ENCODE results near the gene MPRIP.

The MPRIP gene

DNA sequence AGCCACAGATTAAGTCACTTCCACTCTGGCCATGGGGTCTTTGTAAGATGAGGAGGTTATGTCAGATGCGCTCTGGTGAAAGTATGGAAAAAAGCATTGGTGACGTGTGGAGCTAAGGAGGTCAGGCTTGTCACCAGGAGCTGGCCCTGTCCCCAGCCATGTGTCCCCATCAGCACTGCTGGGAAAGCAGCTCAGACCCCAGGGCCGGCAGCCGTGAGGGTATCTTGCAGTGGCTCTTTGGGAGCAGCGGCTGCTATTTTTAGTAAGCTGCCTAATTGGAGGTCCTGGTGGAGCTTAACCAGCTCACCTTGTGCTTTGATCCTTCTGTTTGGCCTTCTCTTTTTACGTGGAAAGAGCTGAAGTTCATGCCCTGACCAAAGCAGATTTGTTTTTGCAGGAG, 60.9 kb downstream of the MPRIP start:
- FAIRE-seq (no peak), DNase-seq (ENCODE audit: extremely low spot score, insufficient read length, low read depth) (no peak)

DNA sequence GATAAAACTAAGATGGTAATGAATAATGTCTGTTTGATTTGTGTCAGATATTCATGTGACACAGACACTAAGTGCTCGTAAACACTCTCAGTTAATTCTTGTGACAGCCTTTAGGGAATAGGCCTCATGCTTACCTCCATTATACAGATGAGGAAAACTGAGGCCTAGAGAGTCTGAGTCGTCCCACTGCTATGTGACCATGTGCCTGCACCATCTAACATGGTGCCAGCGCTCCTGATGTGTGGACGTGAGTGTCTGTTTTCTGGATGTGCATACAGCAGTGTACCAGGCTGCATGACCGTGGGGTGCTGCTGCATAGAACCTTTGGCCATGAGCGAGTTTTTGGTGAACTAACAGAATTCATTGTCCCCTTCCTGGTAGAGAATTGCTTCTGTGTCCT, 61.8 kb downstream of the MPRIP start:
- FAIRE-seq (no peak), DNase-seq (ENCODE audit: extremely low spot score, insufficient read length, low read depth) (no peak)

- DNase-seq (ENCODE audit: extremely low spot score, insufficient read length, low read depth) (no peak), FAIRE-seq (no peak)
Observed at GRCh38 chr17:17104494-17104893, 62.2 kb downstream of the MPRIP start.

- FAIRE-seq (no peak), DNase-seq (ENCODE audit: extremely low spot score, insufficient read length, low read depth) (no peak)
Observed at GRCh38 chr17:17105976-17106375, 63.7 kb downstream of the MPRIP start.

GRCh38 chr17:17106756-17107155, 64.5 kb downstream of the MPRIP start:
- DNase-seq (ENCODE audit: extremely low spot score, insufficient read length, low read depth) (no peak), FAIRE-seq (no peak)

DNA sequence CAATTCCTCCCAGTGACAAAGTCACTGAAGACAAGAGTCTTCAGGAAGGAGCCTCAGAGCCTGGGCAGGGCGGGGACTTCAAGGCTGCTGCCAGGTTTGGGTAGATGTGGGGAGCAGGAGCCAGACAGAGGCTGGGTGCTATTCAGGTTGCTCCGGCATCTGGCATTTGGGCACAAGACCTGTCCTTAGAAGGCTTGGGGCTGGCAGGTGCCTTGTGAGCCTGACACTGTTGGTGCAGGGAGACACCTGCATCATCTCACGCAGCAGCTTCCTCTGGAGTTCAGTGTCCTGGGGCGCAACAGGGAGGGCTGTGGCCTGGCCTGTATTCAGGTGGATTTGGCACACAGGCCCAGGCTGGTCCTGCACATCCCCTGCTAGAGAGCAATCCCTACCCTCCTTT, 65.0 kb downstream of the MPRIP start:
- DNase-seq (ENCODE audit: extremely low spot score, insufficient read length, low read depth), result no peak
- no peak for FAIRE-seq

- FAIRE-seq, result no peak
- no peak for DNase-seq (ENCODE audit: extremely low spot score, insufficient read length, low read depth)
Observed at GRCh38 chr17:17107891-17108431, 65.7 kb downstream of the MPRIP start.

- DNase-seq (ENCODE audit: extremely low spot score, insufficient read length, low read depth), result no peak
- FAIRE-seq, result no peak
Observed at GRCh38 chr17:17108451-17109049, 66.3 kb downstream of the MPRIP start.

- FAIRE-seq, result no peak
Observed at GRCh38 chr17:17109256-17109655, 67.0 kb downstream of the MPRIP start.

DNA sequence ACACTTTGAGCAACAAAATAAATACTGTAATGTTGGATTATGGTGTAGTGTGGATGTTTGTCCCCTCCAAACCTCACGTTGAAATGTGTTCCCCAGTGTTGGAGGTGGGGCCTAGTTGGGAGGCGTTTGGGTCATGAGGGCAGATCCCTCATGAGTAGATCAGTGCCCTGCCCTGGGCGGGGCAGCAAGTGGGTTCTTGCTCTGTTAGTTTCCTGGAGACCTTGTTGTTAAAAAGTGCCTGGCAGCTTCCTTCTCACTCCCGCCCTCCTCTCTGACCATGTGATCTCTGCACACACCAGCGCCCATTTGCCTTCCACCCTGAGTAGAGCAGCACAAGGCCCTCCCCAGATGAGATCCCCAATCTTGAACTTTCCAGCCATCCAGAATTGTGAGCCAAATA, 67.7 kb downstream of the MPRIP start:
- no peak for FAIRE-seq
- no peak for DNase-seq (ENCODE audit: extremely low spot score, insufficient read length, low read depth)

More at GRCh38 chr17:17109256-17109655, 67.0 kb downstream of the MPRIP start:
- DNase-seq (ENCODE audit: extremely low spot score, insufficient read length, low read depth), result no peak

GRCh38 chr17:17110520-17110919, 68.3 kb downstream of the MPRIP start:
- DNase-seq (ENCODE audit: extremely low spot score, insufficient read length, low read depth), result no peak
- FAIRE-seq, result no peak

DNA sequence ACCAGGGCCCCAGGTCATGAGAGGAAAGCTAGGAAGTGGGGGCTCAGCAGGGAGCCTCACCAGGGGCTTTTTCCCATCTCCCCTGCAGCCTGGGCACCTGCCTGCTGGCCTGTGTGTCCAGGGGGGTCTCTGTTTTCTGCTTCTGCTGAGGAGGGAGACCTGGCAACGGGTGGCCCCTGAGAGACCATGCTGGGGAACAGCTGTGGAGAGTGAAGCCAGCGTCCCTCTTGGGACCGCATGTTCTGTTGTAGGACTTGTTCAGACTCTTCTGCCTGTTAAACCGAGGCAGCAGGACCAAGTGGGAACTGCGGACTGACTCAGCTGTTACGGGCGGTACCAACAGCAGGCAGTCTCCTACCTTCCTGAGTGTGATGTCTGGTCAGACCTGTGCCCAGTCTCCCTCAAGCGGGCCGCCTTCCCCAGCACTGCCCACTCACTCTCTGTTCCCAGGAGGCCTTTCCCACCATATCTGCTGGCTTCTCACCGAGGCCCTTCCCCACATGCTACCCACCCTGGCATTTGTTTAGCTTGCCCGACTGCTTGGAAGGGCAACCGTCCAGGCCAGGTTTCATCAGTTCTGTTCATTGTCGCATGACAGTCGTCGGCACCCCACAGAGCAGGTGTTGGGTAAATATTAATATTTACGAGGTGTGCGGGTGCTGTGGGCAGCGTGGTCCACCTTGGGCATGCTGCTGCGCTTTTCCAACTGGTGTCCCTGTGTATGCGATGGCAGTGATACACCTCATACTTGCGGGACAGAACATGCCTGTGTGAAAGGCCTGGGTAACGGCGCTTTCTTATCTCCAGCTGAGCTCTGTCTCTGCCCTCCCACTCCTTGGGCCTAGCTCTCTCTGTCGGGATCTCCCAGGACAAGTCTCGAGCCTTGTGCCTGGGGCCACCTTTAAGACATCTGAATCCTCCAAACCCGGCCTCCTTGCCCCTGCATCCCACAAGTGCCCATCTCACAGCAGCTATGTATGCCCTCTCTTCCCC, 69.4 kb downstream of the MPRIP start:
- no peak for DNase-seq (ENCODE audit: extremely low spot score, insufficient read length, low read depth)

DNA sequence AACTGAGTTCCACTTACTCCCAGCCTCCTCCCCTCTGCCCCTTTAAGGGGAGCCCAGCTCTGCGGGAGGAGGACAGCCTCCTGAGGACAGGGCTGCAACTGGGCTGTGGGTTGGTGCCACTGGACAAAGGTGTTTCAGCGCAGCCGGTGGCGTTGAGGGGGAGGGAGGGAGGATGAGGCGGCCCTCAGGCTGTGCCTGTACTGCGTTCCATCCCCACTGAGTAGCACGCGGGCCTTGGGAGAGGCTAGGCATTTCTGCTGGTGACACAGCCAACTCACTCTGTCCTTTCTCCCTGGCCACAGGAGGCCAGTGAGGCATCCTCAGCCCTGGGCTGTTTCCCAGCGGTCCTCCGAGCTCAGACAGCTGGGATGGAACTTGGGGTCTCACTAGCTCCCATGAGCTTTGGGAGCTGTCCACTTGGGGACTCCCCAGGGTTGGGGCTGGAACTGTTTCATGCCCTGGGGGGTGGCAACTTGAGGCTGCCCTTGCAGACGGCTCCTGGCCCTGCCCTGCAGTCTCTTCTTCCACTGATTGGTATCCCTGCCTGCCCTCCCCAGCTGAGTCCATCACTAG, 70.5 kb downstream of the MPRIP start:
- DNase-seq (ENCODE audit: extremely low spot score, insufficient read length, low read depth) (no peak), FAIRE-seq (no peak)

More for the DNA sequence above, 69.4 kb downstream of the MPRIP start:
- FAIRE-seq, result no peak

- FAIRE-seq (no peak), DNase-seq (ENCODE audit: extremely low spot score, insufficient read length, low read depth) (no peak)
Observed at GRCh38 chr17:17114592-17115225, 72.5 kb downstream of the MPRIP start.

GRCh38 chr17:17115620-17116019, 73.4 kb downstream of the MPRIP start:
- DNase-seq (ENCODE audit: extremely low spot score, insufficient read length, low read depth), result no peak
- FAIRE-seq, result no peak

DNA sequence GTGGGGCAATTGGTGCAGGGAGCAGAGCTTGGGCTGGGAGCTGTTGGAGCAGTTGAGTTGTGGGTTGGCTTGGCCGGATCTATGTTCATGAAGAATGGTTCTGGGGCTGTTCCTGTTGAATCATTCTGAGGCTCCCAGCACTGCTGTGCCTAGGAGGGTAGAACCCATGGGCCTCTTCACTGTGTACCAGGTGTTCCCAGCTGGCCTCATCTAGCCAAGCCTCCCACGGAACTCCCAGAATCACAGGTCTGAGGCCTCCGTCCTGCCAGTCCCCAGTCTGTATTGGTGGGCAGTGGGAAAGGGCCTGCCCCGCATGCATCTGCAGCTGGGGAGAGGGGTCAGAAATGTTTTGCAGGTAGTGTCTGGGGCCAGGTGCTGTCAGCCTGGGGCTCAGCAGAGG, 74.1 kb downstream of the MPRIP start:
- FAIRE-seq (no peak), DNase-seq (ENCODE audit: extremely low spot score, insufficient read length, low read depth) (no peak)

GRCh38 chr17:17117923-17118322, 75.7 kb downstream of the MPRIP start:
- DNase-seq (ENCODE audit: extremely low spot score, insufficient read length, low read depth), result no peak
- no peak for FAIRE-seq

DNA sequence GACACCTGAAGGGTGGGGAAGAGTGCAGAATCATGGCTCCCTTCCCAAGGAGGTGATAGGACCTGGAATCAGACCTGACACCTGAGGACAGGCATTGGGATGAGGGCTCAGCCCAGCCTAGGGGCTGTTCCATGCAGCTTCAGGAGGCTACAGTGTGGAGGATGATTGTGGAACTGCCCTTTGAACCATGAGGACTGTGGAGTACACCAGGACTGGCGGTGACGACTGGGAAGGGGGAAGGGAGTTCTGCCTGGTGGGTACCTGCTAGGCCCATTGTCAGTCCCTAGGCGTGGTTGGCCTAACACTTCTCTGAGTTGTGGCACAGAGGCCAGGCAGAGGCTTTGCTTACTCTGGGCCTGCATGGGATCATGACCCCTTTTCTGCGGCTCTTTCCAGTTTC, 76.1 kb downstream of the MPRIP start:
- FAIRE-seq (no peak), DNase-seq (ENCODE audit: extremely low spot score, insufficient read length, low read depth) (no peak)

DNA sequence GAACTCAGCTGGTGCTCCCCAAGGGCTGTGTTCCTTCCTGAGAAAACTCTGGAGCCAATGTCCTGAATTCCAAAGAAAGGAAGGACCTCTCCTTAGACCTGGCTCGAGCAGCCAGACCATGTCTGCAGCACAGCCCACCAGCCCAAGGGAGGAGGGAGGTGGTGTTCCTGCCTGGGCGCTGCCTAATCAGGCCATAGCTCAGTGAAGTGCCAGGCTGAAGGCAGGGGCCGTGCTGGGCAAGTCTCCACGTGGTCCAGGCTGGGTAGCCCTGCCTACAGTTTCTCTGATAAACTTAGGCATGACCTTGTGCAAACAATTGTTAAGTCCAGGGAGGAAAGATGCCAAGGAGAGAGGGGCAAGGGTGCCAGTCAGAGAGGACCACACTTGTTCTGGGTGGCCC, 76.8 kb downstream of the MPRIP start:
- no peak for DNase-seq (ENCODE audit: extremely low spot score, insufficient read length, low read depth)
- no peak for FAIRE-seq

DNA sequence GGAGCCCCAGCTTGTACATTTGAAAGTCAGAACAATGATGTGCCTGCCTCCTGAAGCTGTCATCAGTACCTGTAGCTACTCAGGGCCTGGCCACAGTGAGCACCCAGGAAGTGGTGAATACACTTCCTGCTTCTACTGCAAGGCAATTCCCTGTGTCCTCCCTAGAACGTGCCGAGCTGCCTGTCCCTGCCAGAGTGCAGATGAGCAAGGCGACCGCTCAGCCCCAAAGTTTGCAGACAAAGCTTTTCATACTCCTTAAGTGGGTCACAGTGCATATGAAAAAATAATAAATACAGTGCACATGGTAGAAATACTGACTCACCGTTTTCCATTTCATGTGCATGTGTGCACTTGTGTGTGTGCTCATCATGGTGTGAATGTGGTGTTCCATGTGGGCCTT, 77.3 kb downstream of the MPRIP start:
- DNase-seq (ENCODE audit: extremely low spot score, insufficient read length, low read depth), result peak; percentile 32
- peak; percentile 63 for FAIRE-seq
